Endothelial cell of umbilical vein (primary cell): ENCODE results near the gene ARL3. TPM values are rescaled to one million over a fixed set of nuclear protein-coding genes. Genes with fewer than 3 reads are reported as not detected.

Experiments
- BruUV-seq: library from RNA; stranded (reverse); fragments of 400-500 nt; replicated peaks from 2 replicates; lab custom pipeline; 2021; lab: Mats Ljungman, UMichigan
- CTCF ChIA-PET: fragments of 300-600, 350-600 bp; sonication (Branson Sonifier 250); formaldehyde crosslinking; loops from one replicate; lab custom pipeline; 2021; ENCODE audit warnings: antibody characterized with exemption, inconsistent platforms; lab: Charles Lee
- POLR2A ChIA-PET: fragments of 300-600, 350-600 bp; sonication (Branson Sonifier 250); formaldehyde crosslinking; loops from one replicate; lab custom pipeline; 2021; ENCODE audit warnings: antibody characterized with exemption, inconsistent platforms; lab: Charles Lee
- DNase-seq: peaks from one replicate; pipeline ENCODE4 v3.0.0-alpha.2; 2011; ENCODE audit warnings: low read depth, low spot score
- FAIRE-seq: peaks from 2 replicates; lab custom pipeline; 2011; peaks lifted over from hg19 to GRCh38; lab: Jason Lieb, UNC
- H2AFZ ChIP-seq: 2 replicates; pipeline ENCODE4 v1.6.0; 2012; ENCODE audit warnings: low read depth, low read length, control low read depth, inconsistent platforms
- H3K27ac ChIP-seq: 2 replicates; pipeline ENCODE4 v1.5.1; 2011; ENCODE audit warnings: low read depth, mild to moderate bottlenecking, control low read depth, low read length, moderate library complexity; ENCODE audit not compliant: insufficient read depth
- H3K27me3 ChIP-seq, 2 experiments: 2 replicates each; pipeline versions ENCODE4 v1.6.0 to v1.6.1; 2011; ENCODE audit warnings: low read length in 2 of 2, mixed read lengths in 1 of 2; ENCODE audit not compliant: control insufficient read depth in 2 of 2, insufficient read depth in 2 of 2
- H3K36me3 ChIP-seq, 2 experiments: 2 replicates in 1 of 2; 3 replicates in 1 of 2; pipeline ENCODE4 v1.5.1; 2011; ENCODE audit warnings: low read length in 2 of 2, mild to moderate bottlenecking in 1 of 2, moderate library complexity in 1 of 2; ENCODE audit not compliant: control insufficient read depth in 2 of 2, insufficient read depth in 2 of 2; ENCODE audit errors: extremely low read depth in 1 of 2
- H3K4me1 ChIP-seq: 3 replicates; pipeline ENCODE4 v1.5.1; 2011; ENCODE audit warnings: mild to moderate bottlenecking, low read length; ENCODE audit not compliant: control insufficient read depth, insufficient read depth; ENCODE audit errors: extremely low read depth
- H3K4me2 ChIP-seq: 2 replicates; pipeline ENCODE4 v1.6.1; 2011; ENCODE audit warnings: low read length, control low read depth, mixed read lengths; ENCODE audit not compliant: insufficient read depth
- H3K4me3 ChIP-seq, 3 experiments: fragments of 200-600 bp in 1 of 3; sonication (generic), shearing (Covaris generic) in 1 of 3; replicated peaks in 1 of 3; 2 replicates each; pipeline ENCODE4 v1.5.1; 2011 to 2016; ENCODE audit warnings: control low read depth in 3 of 3, low read length in 3 of 3, mild to moderate bottlenecking in 2 of 3, inconsistent platforms in 1 of 3, low read depth in 1 of 3, moderate library complexity in 1 of 3; ENCODE audit not compliant: insufficient read depth in 1 of 3
- H3K79me2 ChIP-seq: 2 replicates; pipeline ENCODE4 v1.6.0; 2012; ENCODE audit warnings: low read length, inconsistent platforms; ENCODE audit not compliant: control insufficient read depth, insufficient read depth
- H3K9ac ChIP-seq: replicated peaks from 2 replicates; pipeline ENCODE3; 2011; ENCODE audit warnings: low read length, control low read depth; ENCODE audit not compliant: insufficient read depth; ENCODE audit errors: extremely low read depth
- H3K9me1 ChIP-seq: replicated peaks from 3 replicates; pipeline ENCODE4 v1.6.0; 2011; ENCODE audit warnings: mild to moderate bottlenecking, low read length; ENCODE audit not compliant: control insufficient read depth, insufficient read depth; ENCODE audit errors: extremely low read depth
- H3K9me3 ChIP-seq: replicated peaks from 2 replicates; pipeline ENCODE4 v1.5.1; 2012; ENCODE audit warnings: low read length, inconsistent platforms; ENCODE audit not compliant: control insufficient read depth, insufficient read depth
- H4K20me1 ChIP-seq: replicated peaks from 2 replicates; pipeline ENCODE3; 2011; ENCODE audit warnings: mild to moderate bottlenecking, low read length; ENCODE audit not compliant: control insufficient read depth, insufficient read depth; ENCODE audit errors: extremely low read depth
- EZH2 ChIP-seq: IDR thresholded peaks from 2 replicates; pipeline ENCODE4 v1.6.1; 2012; ENCODE audit warnings: borderline replicate concordance, low read depth, mild to moderate bottlenecking, moderate library complexity, low read length, inconsistent platforms; ENCODE audit not compliant: severe bottlenecking
- FOS ChIP-seq: IDR thresholded peaks from 2 replicates; pipeline ENCODE4 v1.6.1; 2011; ENCODE audit warnings: mild to moderate bottlenecking, low read length, moderate library complexity, borderline replicate concordance; ENCODE audit not compliant: insufficient read depth
- GATA2 ChIP-seq: IDR thresholded peaks from 2 replicates; pipeline ENCODE4 v1.7.0; 2011; ENCODE audit warnings: low read depth, mild to moderate bottlenecking, moderate library complexity, mixed read lengths, low read length; ENCODE audit not compliant: insufficient read length, insufficient read depth
- JUN ChIP-seq: IDR thresholded peaks from 2 replicates; pipeline ENCODE4 v1.6.1; 2011; ENCODE audit warnings: borderline replicate concordance, low read depth; ENCODE audit not compliant: insufficient read length, insufficient read depth
- MYC ChIP-seq: IDR thresholded peaks from one replicate; pipeline ENCODE4 v1.6.1; 2011; ENCODE audit warnings: mild to moderate bottlenecking, low read depth, low read length
- POLR2A ChIP-seq: IDR thresholded peaks from 2 replicates; pipeline ENCODE4 v1.6.1; 2012; ENCODE audit warnings: low read depth, mild to moderate bottlenecking, control low read depth, low read length
- POLR2AphosphoS5 ChIP-seq: IDR thresholded peaks from 2 replicates; pipeline ENCODE4 v1.6.1; 2012; ENCODE audit warnings: low read depth, mild to moderate bottlenecking, control low read depth, low read length, moderate library complexity; ENCODE audit not compliant: insufficient read depth
- dilution Hi-C: fragments of 300-500 bp; cut with MboI; formaldehyde crosslinking; loops from one replicate; pipeline ENCODE4 v1.15.0; 2019; ENCODE audit warnings: low sequenced_read_pairs; ENCODE audit not compliant: extremely low pct_ligation_motif_present
- intact Hi-C: fragments of 100-400 bp; cut with micrococcal nuclease; formaldehyde crosslinking; loops from one replicate; pipeline ENCODE4 v1.10.0; 2022
- polyA plus RNA-seq, 4 experiments: library from polyadenylated mRNA; depleted of rRNA in 3 of 4; stranded (reverse) in 3 of 4; unstranded in 1 of 4; fragments of >200 nt; gene quantifications; 2 replicates each; pipeline versions ENCODE4 v1.2.1 to v1.2.3, GENCODE V29; 2011 to 2012; ENCODE audit warnings: missing spikeins in 1 of 4
- total RNA-seq: library from RNA; stranded (reverse); gene quantifications from 2 replicates; pipeline ENCODE4 v1.2.3, GENCODE V29; 2021
- TF ChIP-seq, protein P1 (sequence below): IDR thresholded peaks from 2 replicates; pipeline ENCODE4 v1.6.1; 2011; ENCODE audit not compliant: insufficient read depth, insufficient read length
- TF ChIP-seq, protein P2 (sequence below), 2 donors: IDR thresholded peaks; 1 replicate in 1 of 2; 2 replicates in 1 of 2; pipeline ENCODE4 v1.5.1; 2011; ENCODE audit warnings: low read length in 2 of 2, mild to moderate bottlenecking in 2 of 2, moderate library complexity in 2 of 2, control low read depth in 1 of 2, inconsistent platforms in 1 of 2, low read depth in 1 of 2; ENCODE audit not compliant: insufficient read depth in 1 of 2; ENCODE audit errors: extremely low read depth in 1 of 2

The ARL3 gene
- total and polyA plus RNA-seq, 2 donors (not counting 3 experiments of a cell fraction or from before 2014, with no cell fraction given): 6.6 to 11.0 TPM

DNA sequence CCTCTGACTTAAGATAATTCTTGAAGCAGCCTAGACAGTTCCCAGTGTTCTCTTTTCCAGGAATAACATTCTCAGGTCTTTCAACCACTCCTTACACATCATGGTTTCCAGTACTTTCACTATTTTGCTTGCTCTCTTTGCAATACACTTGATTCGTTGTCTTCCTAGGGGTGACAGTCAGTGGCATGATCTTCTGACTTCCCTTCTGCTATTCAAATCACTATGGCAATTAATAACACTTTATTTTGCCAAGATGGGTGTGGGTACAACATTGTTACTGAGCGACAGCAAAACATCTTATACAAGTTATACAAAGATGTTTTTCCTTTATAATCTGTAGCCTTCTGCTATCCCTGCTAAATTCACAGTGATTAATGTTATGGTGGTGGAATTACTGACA, 15.3 kb downstream of the ARL3 start:
- ChIA-PET CTCF (interaction anchor here (2.4 kb wide), 1 partner anchor 15 kb away, joined by 9 read pairs; the partner anchor contains the start of genes ARL3 and SFXN2), POLR2A (no interaction called here)
- intact Hi-C loops: no loop called here
- Histone ChIP-seq H2AFZ (no peak overlapping the region), H3K9me3 (no peaks in the 10 kb centered on the region), H3K4me2 (no peak overlapping the region), H3K27ac (no peak overlapping the region), H3K36me3 (peaks cover 2 to 3% of the 10 kb centered on the region in 2 experiments), H3K27me3 (no peaks in the 10 kb centered on the region), H3K4me1 (no peaks in the 10 kb centered on the region), H3K9me1 (no peaks in the 10 kb centered on the region), H4K20me1 (no peaks in the 10 kb centered on the region), H3K4me3 (no peak overlapping the region), H3K79me2 (no peaks in the 10 kb centered on the region), H3K9ac (no peak overlapping the region)
- TF ChIP-seq JUN: no peak
- no peak for TF ChIP-seq POLR2A
- TF ChIP-seq EZH2: no peak
- TF ChIP-seq POLR2AphosphoS5: no peak
- TF ChIP-seq MYC: no peak
- no peak for TF ChIP-seq FOS
- TF ChIP-seq, protein P1, sequence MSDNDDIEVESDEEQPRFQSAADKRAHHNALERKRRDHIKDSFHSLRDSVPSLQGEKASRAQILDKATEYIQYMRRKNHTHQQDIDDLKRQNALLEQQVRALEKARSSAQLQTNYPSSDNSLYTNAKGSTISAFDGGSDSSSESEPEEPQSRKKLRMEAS: no peak
- TF ChIP-seq, protein P2, sequence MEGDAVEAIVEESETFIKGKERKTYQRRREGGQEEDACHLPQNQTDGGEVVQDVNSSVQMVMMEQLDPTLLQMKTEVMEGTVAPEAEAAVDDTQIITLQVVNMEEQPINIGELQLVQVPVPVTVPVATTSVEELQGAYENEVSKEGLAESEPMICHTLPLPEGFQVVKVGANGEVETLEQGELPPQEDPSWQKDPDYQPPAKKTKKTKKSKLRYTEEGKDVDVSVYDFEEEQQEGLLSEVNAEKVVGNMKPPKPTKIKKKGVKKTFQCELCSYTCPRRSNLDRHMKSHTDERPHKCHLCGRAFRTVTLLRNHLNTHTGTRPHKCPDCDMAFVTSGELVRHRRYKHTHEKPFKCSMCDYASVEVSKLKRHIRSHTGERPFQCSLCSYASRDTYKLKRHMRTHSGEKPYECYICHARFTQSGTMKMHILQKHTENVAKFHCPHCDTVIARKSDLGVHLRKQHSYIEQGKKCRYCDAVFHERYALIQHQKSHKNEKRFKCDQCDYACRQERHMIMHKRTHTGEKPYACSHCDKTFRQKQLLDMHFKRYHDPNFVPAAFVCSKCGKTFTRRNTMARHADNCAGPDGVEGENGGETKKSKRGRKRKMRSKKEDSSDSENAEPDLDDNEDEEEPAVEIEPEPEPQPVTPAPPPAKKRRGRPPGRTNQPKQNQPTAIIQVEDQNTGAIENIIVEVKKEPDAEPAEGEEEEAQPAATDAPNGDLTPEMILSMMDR (IDR thresholded peaks at IDR 0.05; ENCODE audit: extremely low read depth in 1 of 2, insufficient read depth in 1 of 2, low read depth in 1 of 2, low read length in 2 of 2): no peak
- no peak for TF ChIP-seq GATA2
- dilution Hi-C loops: no loop called here
- no TSS peak for BruUV-seq
- no peak for DNase-seq
- no peak for FAIRE-seq
